Measurements from ENCODE around the gene ACAA2. TPM values are rescaled to one million over a fixed set of nuclear protein-coding genes. Genes with fewer than 3 reads are reported as not detected.

The ACAA2 gene
- polyA plus RNA-seq, 1 donor (not counting 4 experiments of a cell fraction or from before 2014, with no cell fraction given), result 2.3 TPM

GRCh38 chr18:49744376-49745008, 68.8 kb downstream of the ACAA2 start:
- H3K36me3 ChIP-seq (ENCODE audit: control insufficient read depth in 2 of 2, extremely low read depth in 1 of 2, insufficient read depth in 2 of 2, low read length in 2 of 2), result no peaks in the 10 kb centered on the region
- no peak overlapping the region for H3K4me3 ChIP-seq (ENCODE audit: control insufficient read depth in 2 of 3, extremely low read depth in 1 of 3, insufficient read depth in 2 of 3, low read depth in 1 of 3, low read length in 3 of 3)
- H3K27ac ChIP-seq (ENCODE audit: control insufficient read depth, insufficient read depth, low read length), result no peak overlapping the region
- peaks cover 5% of the 10 kb centered on the region for H3K4me1 ChIP-seq (ENCODE audit: control insufficient read depth, extremely low read depth, insufficient read depth, low read length)
- TF ChIP-seq EZH2 (IDR thresholded peaks at IDR 0.05; ENCODE audit: low read length), result no peak
- TF ChIP-seq, protein P1, sequence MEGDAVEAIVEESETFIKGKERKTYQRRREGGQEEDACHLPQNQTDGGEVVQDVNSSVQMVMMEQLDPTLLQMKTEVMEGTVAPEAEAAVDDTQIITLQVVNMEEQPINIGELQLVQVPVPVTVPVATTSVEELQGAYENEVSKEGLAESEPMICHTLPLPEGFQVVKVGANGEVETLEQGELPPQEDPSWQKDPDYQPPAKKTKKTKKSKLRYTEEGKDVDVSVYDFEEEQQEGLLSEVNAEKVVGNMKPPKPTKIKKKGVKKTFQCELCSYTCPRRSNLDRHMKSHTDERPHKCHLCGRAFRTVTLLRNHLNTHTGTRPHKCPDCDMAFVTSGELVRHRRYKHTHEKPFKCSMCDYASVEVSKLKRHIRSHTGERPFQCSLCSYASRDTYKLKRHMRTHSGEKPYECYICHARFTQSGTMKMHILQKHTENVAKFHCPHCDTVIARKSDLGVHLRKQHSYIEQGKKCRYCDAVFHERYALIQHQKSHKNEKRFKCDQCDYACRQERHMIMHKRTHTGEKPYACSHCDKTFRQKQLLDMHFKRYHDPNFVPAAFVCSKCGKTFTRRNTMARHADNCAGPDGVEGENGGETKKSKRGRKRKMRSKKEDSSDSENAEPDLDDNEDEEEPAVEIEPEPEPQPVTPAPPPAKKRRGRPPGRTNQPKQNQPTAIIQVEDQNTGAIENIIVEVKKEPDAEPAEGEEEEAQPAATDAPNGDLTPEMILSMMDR (optimal IDR thresholded peaks at IDR 0.05 in 1 of 3, IDR thresholded peaks at IDR 0.05 in 1 of 3, conservative IDR thresholded peaks at IDR 0.05 in 1 of 3; ENCODE audit: extremely low read depth in 1 of 3, insufficient read depth in 2 of 3, low read length in 3 of 3), result no peak
- DNase-seq (ENCODE audit: low read depth, low spot score), result no peak
- no peak overlapping the region for H3K4me2 ChIP-seq (ENCODE audit: control insufficient read depth, extremely low read depth, insufficient read depth, low read depth, low read length)
- H3K9ac ChIP-seq (ENCODE audit: control insufficient read depth, extremely low read depth, insufficient read depth, low read length), result no peak overlapping the region
- no peaks in the 10 kb centered on the region for H3K9me1 ChIP-seq (ENCODE audit: control insufficient read depth, extremely low read depth, insufficient read depth, low read length)
- no peaks in the 10 kb centered on the region for H3K79me2 ChIP-seq (ENCODE audit: control insufficient read depth, insufficient read depth, low read length)
- dilution Hi-C loops (cut with MboI; ENCODE audit: extremely low pct_ligation_motif_present, low sequenced_read_pairs), result no loop called here
- H3K9me3 ChIP-seq (ENCODE audit: control insufficient read depth, low read depth, low read length), result no peaks in the 10 kb centered on the region
- no peak for FAIRE-seq
- H3K27me3 ChIP-seq (ENCODE audit: control insufficient read depth, extremely low read depth, insufficient read depth, low read length), result no peaks in the 10 kb centered on the region
- no peaks in the 10 kb centered on the region for H4K20me1 ChIP-seq (ENCODE audit: control insufficient read depth, extremely low read depth, insufficient read depth, low read length)
- no peak overlapping the region for H2AFZ ChIP-seq (ENCODE audit: control insufficient read depth, low read length)

DNA sequence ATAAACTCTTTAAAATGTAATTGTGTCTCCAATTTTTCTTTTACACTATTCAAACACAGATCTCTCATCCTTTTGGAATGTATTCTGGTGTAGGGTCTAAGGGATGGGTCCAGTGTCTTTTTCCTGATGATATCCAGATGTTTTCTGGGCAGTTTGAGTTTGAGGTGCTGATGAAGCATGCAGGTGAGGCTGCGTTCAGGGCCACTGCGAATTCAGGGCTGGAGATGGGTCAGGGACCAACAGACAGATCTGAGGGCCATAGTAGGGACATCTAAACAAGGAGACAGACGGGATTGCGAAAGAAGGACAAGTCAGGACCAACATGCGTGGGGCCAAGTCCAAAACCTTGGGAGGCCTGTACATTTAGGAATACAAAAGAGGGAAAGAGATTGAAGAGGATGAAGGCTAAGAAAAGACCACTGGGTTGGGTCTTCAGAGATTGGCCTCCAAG, 70.2 kb downstream of the ACAA2 start:
- H2AFZ ChIP-seq (ENCODE audit: control insufficient read depth, low read length), result no peak overlapping the region
- H3K9me3 ChIP-seq (ENCODE audit: control insufficient read depth, low read depth, low read length), result no peaks in the 10 kb centered on the region
- no peaks in the 10 kb centered on the region for H4K20me1 ChIP-seq (ENCODE audit: control insufficient read depth, extremely low read depth, insufficient read depth, low read length)
- H3K27me3 ChIP-seq (ENCODE audit: control insufficient read depth, extremely low read depth, insufficient read depth, low read length), result no peaks in the 10 kb centered on the region
- no peak for FAIRE-seq
- no peaks in the 10 kb centered on the region for H3K79me2 ChIP-seq (ENCODE audit: control insufficient read depth, insufficient read depth, low read length)
- no peaks in the 10 kb centered on the region for H3K36me3 ChIP-seq (ENCODE audit: control insufficient read depth in 2 of 2, extremely low read depth in 1 of 2, insufficient read depth in 2 of 2, low read length in 2 of 2)
- no peak overlapping the region for H3K9ac ChIP-seq (ENCODE audit: control insufficient read depth, extremely low read depth, insufficient read depth, low read length)
- DNase-seq (ENCODE audit: low read depth, low spot score), result no peak
- H3K4me1 ChIP-seq (ENCODE audit: control insufficient read depth, extremely low read depth, insufficient read depth, low read length), result peaks cover 5% of the 10 kb centered on the region
- no peak for TF ChIP-seq EZH2 (IDR thresholded peaks at IDR 0.05; ENCODE audit: low read length)
- TF ChIP-seq, protein P1 (optimal IDR thresholded peaks at IDR 0.05 in 1 of 3, IDR thresholded peaks at IDR 0.05 in 1 of 3, conservative IDR thresholded peaks at IDR 0.05 in 1 of 3; ENCODE audit: extremely low read depth in 1 of 3, insufficient read depth in 2 of 3, low read length in 3 of 3), result no peak
- H3K9me1 ChIP-seq (ENCODE audit: control insufficient read depth, extremely low read depth, insufficient read depth, low read length), result no peaks in the 10 kb centered on the region
- dilution Hi-C loops (cut with MboI; ENCODE audit: extremely low pct_ligation_motif_present, low sequenced_read_pairs), result no loop called here
- H3K27ac ChIP-seq (ENCODE audit: control insufficient read depth, insufficient read depth, low read length), result no peak overlapping the region
- H3K4me3 ChIP-seq (ENCODE audit: control insufficient read depth in 2 of 3, extremely low read depth in 1 of 3, insufficient read depth in 2 of 3, low read depth in 1 of 3, low read length in 3 of 3), result no peak overlapping the region
- no peak overlapping the region for H3K4me2 ChIP-seq (ENCODE audit: control insufficient read depth, extremely low read depth, insufficient read depth, low read depth, low read length)

All from keratinocyte (primary cell).